Mucosa of stomach (tissue), 1 donor: ENCODE measurements around the gene ATP8A2.
A peak's percentile ranks its signal among the peaks of the same experiment; 100 is the strongest.

Source experiments
- H3K27me3 ChIP-seq: one replicate; pipeline ENCODE4 v1.7.0; 2013; ENCODE audit warnings: mild to moderate bottlenecking, low read length; ENCODE audit not compliant: control insufficient read depth, insufficient read depth
- H3K36me3 ChIP-seq: one replicate; pipeline ENCODE4 v1.7.0; 2013; ENCODE audit warnings: low read length; ENCODE audit not compliant: control insufficient read depth, insufficient read depth
- H3K4me1 ChIP-seq: one replicate; pipeline ENCODE4 v1.7.0; 2013; ENCODE audit warnings: mild to moderate bottlenecking, low read length; ENCODE audit not compliant: control insufficient read depth, insufficient read depth
- H3K4me3 ChIP-seq: one replicate; pipeline ENCODE4 v1.7.0; 2013; ENCODE audit warnings: low read length
- H3K9ac ChIP-seq: one replicate; pipeline ENCODE4 v1.7.0; 2013; ENCODE audit warnings: mild to moderate bottlenecking, low read length, moderate library complexity
- H3K9me3 ChIP-seq: one replicate; pipeline ENCODE4 v1.7.0; 2013; ENCODE audit warnings: mild to moderate bottlenecking, low read length, moderate library complexity; ENCODE audit not compliant: control insufficient read depth
- donor health status: Pancreatic carcinoma.

Gene ATP8A2

DNA sequence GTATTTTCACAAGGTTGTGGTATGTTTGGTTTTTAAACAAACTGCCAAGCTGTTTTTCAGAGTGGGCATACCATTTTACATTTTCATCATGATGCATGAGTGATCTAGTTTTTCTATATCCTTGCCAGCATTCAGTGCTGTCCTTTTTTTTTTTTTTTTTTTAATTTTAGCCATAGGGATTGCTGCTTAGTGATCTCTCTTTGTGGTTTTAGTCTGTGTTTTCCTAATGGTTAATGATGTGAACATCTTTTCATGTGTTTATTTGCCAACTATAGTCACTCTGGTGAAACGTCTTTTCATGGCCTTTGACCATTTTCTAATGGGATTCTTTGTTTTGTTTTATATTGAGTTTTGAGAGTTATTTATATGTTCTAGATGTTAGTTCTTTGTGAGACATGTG is 620.3 kb downstream of the ATP8A2 start:
- no peak overlapping the region for H3K4me3 ChIP-seq

DNA sequence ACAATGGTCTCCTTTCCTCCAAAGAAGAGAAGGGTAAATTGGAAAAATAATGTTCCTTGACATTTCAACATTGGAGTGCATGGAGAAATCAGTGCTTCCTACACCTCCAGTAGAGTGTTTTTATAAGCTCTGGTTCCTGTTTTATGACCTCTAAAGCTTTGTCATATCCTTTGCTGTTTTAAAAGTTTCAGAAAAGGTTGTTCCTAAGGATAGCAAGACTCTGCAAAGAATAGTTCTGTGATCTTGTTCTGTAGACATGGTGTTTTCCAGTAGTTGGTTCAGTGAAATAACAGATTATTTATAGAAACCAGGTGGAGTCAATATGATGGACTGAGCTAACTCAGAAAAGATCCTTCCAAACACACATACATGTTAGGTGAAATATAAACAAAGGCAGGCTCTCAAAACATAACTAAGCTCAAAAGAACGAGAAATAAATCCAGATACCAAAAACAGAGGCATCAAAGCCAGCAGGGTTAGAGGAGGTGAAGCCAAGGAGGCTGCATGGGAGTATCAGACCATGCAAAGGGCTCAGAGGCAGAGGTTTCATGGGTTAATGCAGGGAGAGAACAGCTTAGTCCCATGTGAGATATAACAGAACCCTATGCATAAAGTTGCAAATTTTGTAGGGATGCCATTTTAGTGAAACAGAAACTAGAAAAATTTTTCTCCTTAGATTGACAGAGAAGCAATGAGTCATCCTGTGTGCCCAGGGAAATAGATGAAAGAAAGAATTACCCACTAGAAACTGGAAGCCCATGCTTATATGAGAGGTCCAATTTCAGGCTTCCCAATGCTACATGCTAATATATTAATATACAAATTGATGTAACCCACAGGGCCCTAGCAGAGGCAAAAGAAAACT is 635.7 kb downstream of the ATP8A2 start:
- Histone ChIP-seq H3K36me3 (no peaks in the 10 kb centered on the region), H3K9me3 (no peaks in the 10 kb centered on the region), H3K4me3 (no peak overlapping the region), H3K4me1 (no peaks in the 10 kb centered on the region), H3K27me3 (no peaks in the 10 kb centered on the region), H3K9ac (no peak overlapping the region)

More for the DNA sequence above, 620.3 kb downstream of the ATP8A2 start:
- Histone ChIP-seq H3K4me1 (peaks cover 21% of the 10 kb centered on the region), H3K27me3 (no peaks in the 10 kb centered on the region), H3K9ac (no peak overlapping the region), H3K9me3 (no peaks in the 10 kb centered on the region), H3K36me3 (no peaks in the 10 kb centered on the region)

- H3K4me3 ChIP-seq, result no peak overlapping the region
- H3K36me3 ChIP-seq, result no peaks in the 10 kb centered on the region
These were observed 638.9 kb downstream of the ATP8A2 start for GRCh38 chr13:26010487-26011207.

DNA sequence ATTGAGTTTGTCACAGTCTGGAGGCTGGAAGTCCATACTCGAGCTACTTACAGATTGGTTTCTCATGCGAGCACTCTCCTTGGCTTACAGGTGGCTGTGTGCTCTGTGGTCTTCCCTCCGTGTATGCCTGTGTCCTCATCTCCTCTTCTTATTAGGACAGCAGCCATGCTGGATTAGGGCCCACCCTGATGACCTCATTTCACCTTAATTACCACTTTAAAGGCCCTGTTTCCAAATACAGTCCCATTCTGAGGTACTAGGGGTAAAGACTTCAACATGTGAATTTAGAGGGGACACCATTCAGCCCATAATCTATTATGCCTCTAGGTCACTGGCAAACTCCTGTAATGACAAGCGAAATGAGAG is 639.4 kb downstream of the ATP8A2 start:
- peaks cover 4% of the 10 kb centered on the region for H3K4me1 ChIP-seq
- no peak overlapping the region for H3K4me3 ChIP-seq
- no peaks in the 10 kb centered on the region for H3K27me3 ChIP-seq
- H3K9ac ChIP-seq, result no peak overlapping the region
- H3K36me3 ChIP-seq, result no peaks in the 10 kb centered on the region
- H3K9me3 ChIP-seq, result no peaks in the 10 kb centered on the region

More at GRCh38 chr13:26010487-26011207, 638.9 kb downstream of the ATP8A2 start:
- no peaks in the 10 kb centered on the region for H3K4me1 ChIP-seq
- no peaks in the 10 kb centered on the region for H3K27me3 ChIP-seq
- no peaks in the 10 kb centered on the region for H3K9me3 ChIP-seq
- no peak overlapping the region for H3K9ac ChIP-seq

GRCh38 chr13:26011996-26012821 is 640.4 kb downstream of the ATP8A2 start:
- no peaks in the 10 kb centered on the region for H3K36me3 ChIP-seq
- H3K4me1 ChIP-seq, result peaks cover 10% of the 10 kb centered on the region
- H3K9me3 ChIP-seq, result no peaks in the 10 kb centered on the region
- H3K9ac ChIP-seq, result peak overlapping the region; percentile 8
- H3K4me3 ChIP-seq, result peak overlapping the region; percentile 25
- no peaks in the 10 kb centered on the region for H3K27me3 ChIP-seq

- Histone ChIP-seq H3K27me3 (no peaks in the 10 kb centered on the region), H3K4me1 (peaks cover 18% of the 10 kb centered on the region), H3K36me3 (no peaks in the 10 kb centered on the region), H3K9me3 (no peaks in the 10 kb centered on the region), H3K9ac (no peak overlapping the region), H3K4me3 (no peak overlapping the region)
These were observed 641.2 kb downstream of the ATP8A2 start for GRCh38 chr13:26012995-26013394.

- Histone ChIP-seq H3K36me3 (no peaks in the 10 kb centered on the region), H3K4me1 (peaks cover 38% of the 10 kb centered on the region), H3K27me3 (no peaks in the 10 kb centered on the region), H3K9ac (no peak overlapping the region), H3K9me3 (no peaks in the 10 kb centered on the region), H3K4me3 (no peak overlapping the region)
These were observed 643.7 kb downstream of the ATP8A2 start for GRCh38 chr13:26015271-26016125.

DNA sequence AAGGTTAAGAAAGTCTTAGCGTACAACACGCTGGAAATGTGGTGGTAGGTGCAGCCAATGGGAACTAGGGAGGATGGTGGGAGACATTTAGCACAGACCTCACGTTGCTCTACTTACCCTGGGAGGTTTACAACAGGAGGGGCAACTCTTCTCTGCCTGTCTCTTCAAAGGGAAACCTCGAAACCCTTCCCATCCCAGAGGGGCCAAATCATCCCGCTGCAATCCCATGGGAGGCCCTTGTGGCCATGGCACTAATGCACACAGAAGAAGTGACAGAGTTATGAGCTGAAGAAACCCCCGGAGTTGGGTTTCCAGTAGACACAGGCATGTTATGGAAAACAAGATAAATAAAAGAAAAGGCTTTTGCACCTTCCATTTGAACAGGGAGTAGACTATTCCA is 644.4 kb downstream of the ATP8A2 start:
- H3K4me1 ChIP-seq, result peaks cover 44% of the 10 kb centered on the region

GRCh38 chr13:26017196-26017921 is 645.6 kb downstream of the ATP8A2 start:
- Histone ChIP-seq H3K4me1 (peaks cover 55% of the 10 kb centered on the region), H3K36me3 (no peaks in the 10 kb centered on the region), H3K9ac (no peak overlapping the region), H3K4me3 (no peak overlapping the region), H3K9me3 (no peaks in the 10 kb centered on the region), H3K27me3 (no peaks in the 10 kb centered on the region)

More for the DNA sequence above, 644.4 kb downstream of the ATP8A2 start:
- H3K9me3 ChIP-seq, result no peaks in the 10 kb centered on the region
- no peak overlapping the region for H3K4me3 ChIP-seq
- no peaks in the 10 kb centered on the region for H3K36me3 ChIP-seq
- H3K9ac ChIP-seq, result no peak overlapping the region
- H3K27me3 ChIP-seq, result no peaks in the 10 kb centered on the region

DNA sequence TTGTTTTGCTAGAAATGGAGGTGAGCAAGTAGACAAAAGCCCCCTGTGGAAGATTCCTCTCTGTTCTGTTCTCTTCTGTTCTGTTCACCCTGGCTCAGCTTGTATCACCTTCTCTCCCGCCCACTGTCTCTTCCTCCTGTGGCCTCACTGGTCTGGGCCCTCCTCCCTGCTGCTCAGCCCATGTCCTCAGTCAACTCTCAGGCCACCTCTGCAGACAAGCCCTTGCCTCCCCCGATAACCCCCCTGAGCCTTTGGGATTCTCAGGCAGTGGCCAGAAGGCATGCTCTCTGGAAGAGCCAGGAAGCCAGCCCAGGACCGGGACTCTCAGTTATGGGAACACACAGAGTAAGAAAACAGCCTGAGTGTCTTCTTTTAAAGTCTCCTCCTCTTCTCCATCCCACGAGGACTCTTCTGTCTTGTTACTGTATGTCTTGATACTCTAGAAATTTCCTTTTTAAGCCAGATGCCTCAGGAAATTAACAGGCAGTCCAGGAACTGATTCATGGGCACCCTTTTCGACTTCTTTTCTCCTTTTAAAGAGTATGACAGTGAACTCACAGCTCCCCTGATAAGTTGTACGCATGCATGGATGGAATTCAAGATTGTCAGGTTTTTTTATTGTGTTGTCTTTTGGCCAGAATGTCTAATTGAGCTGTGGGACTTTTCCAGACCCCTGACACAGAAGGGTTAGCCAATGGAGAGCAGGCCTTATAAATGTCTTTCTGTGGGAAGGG is 646.3 kb downstream of the ATP8A2 start:
- Histone ChIP-seq H3K36me3 (no peaks in the 10 kb centered on the region), H3K9me3 (no peaks in the 10 kb centered on the region), H3K9ac (no peak overlapping the region), H3K4me3 (no peak overlapping the region), H3K27me3 (no peaks in the 10 kb centered on the region), H3K4me1 (peaks cover 62% of the 10 kb centered on the region)
